ENCODE data around the gene PRSS2. TPM values are rescaled to one million over a fixed set of nuclear protein-coding genes. Genes with fewer than 3 reads are reported as not detected.

Gene PRSS2
- total RNA-seq, 1 donor from 2014 or later: 272 TPM

- Mint-ChIP-seq H3K36me3 (no peaks in the 10 kb centered on the region), H3K4me3 (no peak overlapping the region), H3K27ac (no peak overlapping the region), H3K4me1 (ENCODE audit: unreplicated experiment) (no peaks in the 10 kb centered on the region), H3K27me3 (peaks cover 80% of the 10 kb centered on the region), H3K9me3 (no peaks in the 10 kb centered on the region)
- no peak for TF ChIP-seq CTCF (conservative IDR thresholded peaks at IDR 0.05)
- DNase-seq (ENCODE audit: extremely low spot score, unreplicated experiment): no peak
Measured at GRCh38 chr7:142803901-142804300, 33.1 kb downstream of the PRSS2 start.

GRCh38 chr7:142804728-142805207 lies 34.0 kb downstream of the PRSS2 start:
- no peak for DNase-seq (ENCODE audit: extremely low spot score, unreplicated experiment)
- H3K4me3 Mint-ChIP-seq: no peak overlapping the region
- H3K27ac Mint-ChIP-seq: no peak overlapping the region
- H3K36me3 Mint-ChIP-seq: no peaks in the 10 kb centered on the region
- H3K4me1 Mint-ChIP-seq (ENCODE audit: unreplicated experiment): no peaks in the 10 kb centered on the region
- no peak for TF ChIP-seq CTCF (conservative IDR thresholded peaks at IDR 0.05)
- H3K9me3 Mint-ChIP-seq: no peaks in the 10 kb centered on the region
- H3K27me3 Mint-ChIP-seq: peaks cover 75% of the 10 kb centered on the region

GRCh38 chr7:142805350-142806021 lies 34.7 kb downstream of the PRSS2 start:
- no peak for DNase-seq (ENCODE audit: extremely low spot score, unreplicated experiment)
- Mint-ChIP-seq H3K27me3 (peaks cover 75% of the 10 kb centered on the region), H3K9me3 (no peaks in the 10 kb centered on the region), H3K27ac (no peak overlapping the region), H3K4me3 (no peak overlapping the region), H3K4me1 (ENCODE audit: unreplicated experiment) (no peaks in the 10 kb centered on the region), H3K36me3 (no peaks in the 10 kb centered on the region)
- TF ChIP-seq CTCF (conservative IDR thresholded peaks at IDR 0.05): no peak

- H3K27ac Mint-ChIP-seq: no peak overlapping the region
- H3K9me3 Mint-ChIP-seq: no peaks in the 10 kb centered on the region
- H3K36me3 Mint-ChIP-seq: no peaks in the 10 kb centered on the region
- H3K4me1 Mint-ChIP-seq (ENCODE audit: unreplicated experiment): no peaks in the 10 kb centered on the region
- no peak overlapping the region for H3K4me3 Mint-ChIP-seq
- DNase-seq (ENCODE audit: extremely low spot score, unreplicated experiment): no peak
- H3K27me3 Mint-ChIP-seq: peaks cover 75% of the 10 kb centered on the region
- TF ChIP-seq CTCF (conservative IDR thresholded peaks at IDR 0.05): no peak
Measured at GRCh38 chr7:142806022-142806356, 35.2 kb downstream of the PRSS2 start.

GRCh38 chr7:142806957-142807356 lies 36.2 kb downstream of the PRSS2 start:
- Mint-ChIP-seq H3K27ac (no peak overlapping the region), H3K36me3 (no peaks in the 10 kb centered on the region), H3K4me3 (no peak overlapping the region), H3K4me1 (ENCODE audit: unreplicated experiment) (no peaks in the 10 kb centered on the region), H3K27me3 (peaks cover 76% of the 10 kb centered on the region), H3K9me3 (no peaks in the 10 kb centered on the region)
- TF ChIP-seq CTCF (conservative IDR thresholded peaks at IDR 0.05): no peak
- DNase-seq (ENCODE audit: extremely low spot score, unreplicated experiment): no peak
